DOHH2 (cell line): ENCODE data around the gene FCN2.

Experiments used
- H3F3A ChIP-seq: fragments of 200-600 bp; sonication (generic), shearing (Covaris generic); 2 replicates; pipeline ENCODE4 v1.6.0; 2016; ENCODE audit warnings: antibody characterized with exemption, mild to moderate bottlenecking; ENCODE audit not compliant: control insufficient read depth, insufficient read depth
- H3K27ac ChIP-seq: fragments of 200-600 bp; sonication (generic); 2 replicates; pipeline ENCODE4 v1.5.1; 2014; ENCODE audit warnings: low read depth, mild to moderate bottlenecking, low read length, moderate library complexity
- H3K27me3 ChIP-seq: fragments of 200-600 bp; sonication (generic); 2 replicates; pipeline ENCODE4 v1.6.1; 2014; ENCODE audit warnings: mild to moderate bottlenecking, low read length, mixed read lengths; ENCODE audit not compliant: control insufficient read depth
- H3K36me3 ChIP-seq: fragments of 200-600 bp; sonication (generic); 2 replicates; pipeline ENCODE4 v1.6.1; 2014; ENCODE audit warnings: mild to moderate bottlenecking, low read length, moderate library complexity, mixed read lengths; ENCODE audit not compliant: control insufficient read depth
- H3K4me1 ChIP-seq: fragments of 200-600 bp; sonication (generic); 2 replicates; pipeline ENCODE4 v1.6.1; 2014; ENCODE audit warnings: mild to moderate bottlenecking, low read length, mixed read lengths; ENCODE audit not compliant: control insufficient read depth
- H3K4me2 ChIP-seq: fragments of 200-600 bp; sonication (generic); 2 replicates; pipeline ENCODE4 v1.6.0; 2014; ENCODE audit warnings: mild to moderate bottlenecking, low read length, moderate library complexity
- H3K4me3 ChIP-seq: fragments of 200-600 bp; sonication (generic); 2 replicates; pipeline ENCODE4 v1.5.1; 2014; ENCODE audit warnings: mild to moderate bottlenecking, low read length, mixed read lengths
- H3K79me2 ChIP-seq: fragments of 200-600 bp; sonication (generic); 2 replicates; pipeline ENCODE4 v1.6.1; 2014; ENCODE audit warnings: mild to moderate bottlenecking, low read length, mixed read lengths; ENCODE audit not compliant: control insufficient read depth
- H3K9me2 ChIP-seq: fragments of 200-600 bp; sonication (generic); replicated peaks from 2 replicates; pipeline ENCODE4 v1.6.1; 2014; ENCODE audit warnings: mild to moderate bottlenecking, low read length, mixed read lengths; ENCODE audit not compliant: control insufficient read depth
- H3K9me3 ChIP-seq: fragments of 200-600 bp; sonication (generic); 2 replicates; pipeline ENCODE4 v1.6.1; 2014; ENCODE audit warnings: antibody characterized with exemption, low read length, mixed read lengths; ENCODE audit not compliant: control insufficient read depth, insufficient read depth
- H4K20me1 ChIP-seq: fragments of 200-600 bp; sonication (generic); 2 replicates; pipeline ENCODE4 v1.6.0; 2014; ENCODE audit warnings: low read depth, mild to moderate bottlenecking, antibody characterized with exemption, low read length, moderate library complexity; ENCODE audit not compliant: control insufficient read depth, insufficient read depth
- EZH2phosphoT487 ChIP-seq: fragments of 200-600 bp; sonication (generic); IDR thresholded peaks from 2 replicates; pipeline ENCODE4 v1.6.1; 2017; ENCODE audit warnings: borderline replicate concordance, mild to moderate bottlenecking, antibody characterized with exemption, low read length, moderate library complexity, mixed read lengths
- TF ChIP-seq, protein P1 (sequence below): fragments of 200-600 bp; sonication (generic); IDR thresholded peaks from one replicate; pipeline ENCODE4 v1.5.1; 2014; ENCODE audit warnings: antibody characterized with exemption, mild to moderate bottlenecking, low read depth, low read length; ENCODE audit not compliant: poor library complexity, severe bottlenecking

FCN2 gene

GRCh38 chr9:134847138-134847537 lies 33.5 kb upstream of the FCN2 start:
- no peak overlapping the region for H3K4me2 ChIP-seq
- H3K36me3 ChIP-seq: no peaks in the 10 kb centered on the region
- no peaks in the 10 kb centered on the region for H3K9me2 ChIP-seq
- TF ChIP-seq, protein P1, sequence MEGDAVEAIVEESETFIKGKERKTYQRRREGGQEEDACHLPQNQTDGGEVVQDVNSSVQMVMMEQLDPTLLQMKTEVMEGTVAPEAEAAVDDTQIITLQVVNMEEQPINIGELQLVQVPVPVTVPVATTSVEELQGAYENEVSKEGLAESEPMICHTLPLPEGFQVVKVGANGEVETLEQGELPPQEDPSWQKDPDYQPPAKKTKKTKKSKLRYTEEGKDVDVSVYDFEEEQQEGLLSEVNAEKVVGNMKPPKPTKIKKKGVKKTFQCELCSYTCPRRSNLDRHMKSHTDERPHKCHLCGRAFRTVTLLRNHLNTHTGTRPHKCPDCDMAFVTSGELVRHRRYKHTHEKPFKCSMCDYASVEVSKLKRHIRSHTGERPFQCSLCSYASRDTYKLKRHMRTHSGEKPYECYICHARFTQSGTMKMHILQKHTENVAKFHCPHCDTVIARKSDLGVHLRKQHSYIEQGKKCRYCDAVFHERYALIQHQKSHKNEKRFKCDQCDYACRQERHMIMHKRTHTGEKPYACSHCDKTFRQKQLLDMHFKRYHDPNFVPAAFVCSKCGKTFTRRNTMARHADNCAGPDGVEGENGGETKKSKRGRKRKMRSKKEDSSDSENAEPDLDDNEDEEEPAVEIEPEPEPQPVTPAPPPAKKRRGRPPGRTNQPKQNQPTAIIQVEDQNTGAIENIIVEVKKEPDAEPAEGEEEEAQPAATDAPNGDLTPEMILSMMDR: no peak
- TF ChIP-seq EZH2phosphoT487: no peak
- H3K27me3 ChIP-seq: no peaks in the 10 kb centered on the region
- no peaks in the 10 kb centered on the region for H3K79me2 ChIP-seq
- no peaks in the 10 kb centered on the region for H3K4me1 ChIP-seq
- no peak overlapping the region for H3K27ac ChIP-seq
- no peaks in the 10 kb centered on the region for H3F3A ChIP-seq
- H4K20me1 ChIP-seq: no peaks in the 10 kb centered on the region
- H3K9me3 ChIP-seq: peaks cover 17% of the 10 kb centered on the region
- no peak overlapping the region for H3K4me3 ChIP-seq

- no peaks in the 10 kb centered on the region for H3K79me2 ChIP-seq
- H3F3A ChIP-seq: no peaks in the 10 kb centered on the region
- H3K36me3 ChIP-seq: no peaks in the 10 kb centered on the region
- TF ChIP-seq EZH2phosphoT487: no peak
- TF ChIP-seq, protein P1: no peak
- no peaks in the 10 kb centered on the region for H3K4me1 ChIP-seq
- H3K9me3 ChIP-seq: peaks cover 17% of the 10 kb centered on the region
- H3K27ac ChIP-seq: no peak overlapping the region
- H4K20me1 ChIP-seq: no peaks in the 10 kb centered on the region
- H3K27me3 ChIP-seq: no peaks in the 10 kb centered on the region
- no peak overlapping the region for H3K4me2 ChIP-seq
- no peaks in the 10 kb centered on the region for H3K9me2 ChIP-seq
- H3K4me3 ChIP-seq: no peak overlapping the region
These were observed 32.7 kb upstream of the FCN2 start for GRCh38 chr9:134847752-134848432.

- no peaks in the 10 kb centered on the region for H3F3A ChIP-seq
- H3K9me2 ChIP-seq: no peaks in the 10 kb centered on the region
- no peaks in the 10 kb centered on the region for H4K20me1 ChIP-seq
- TF ChIP-seq, protein P1: no peak
- no peak for TF ChIP-seq EZH2phosphoT487
- H3K79me2 ChIP-seq: no peaks in the 10 kb centered on the region
- H3K4me3 ChIP-seq: no peak overlapping the region
- H3K4me1 ChIP-seq: no peaks in the 10 kb centered on the region
- H3K4me2 ChIP-seq: no peak overlapping the region
- H3K36me3 ChIP-seq: no peaks in the 10 kb centered on the region
- no peak overlapping the region for H3K27ac ChIP-seq
- H3K9me3 ChIP-seq: peaks cover 17% of the 10 kb centered on the region
- H3K27me3 ChIP-seq: no peaks in the 10 kb centered on the region
These were observed 32.1 kb upstream of the FCN2 start for GRCh38 chr9:134848504-134848903.
